ENCODE results near the gene RNPEP.
"Not testable (repeated sequence)": the region's sequence is repeated elsewhere in the genome, so short reads cannot be mapped to it uniquely, and the experiment has no call there.

RNPEP gene

DNA sequence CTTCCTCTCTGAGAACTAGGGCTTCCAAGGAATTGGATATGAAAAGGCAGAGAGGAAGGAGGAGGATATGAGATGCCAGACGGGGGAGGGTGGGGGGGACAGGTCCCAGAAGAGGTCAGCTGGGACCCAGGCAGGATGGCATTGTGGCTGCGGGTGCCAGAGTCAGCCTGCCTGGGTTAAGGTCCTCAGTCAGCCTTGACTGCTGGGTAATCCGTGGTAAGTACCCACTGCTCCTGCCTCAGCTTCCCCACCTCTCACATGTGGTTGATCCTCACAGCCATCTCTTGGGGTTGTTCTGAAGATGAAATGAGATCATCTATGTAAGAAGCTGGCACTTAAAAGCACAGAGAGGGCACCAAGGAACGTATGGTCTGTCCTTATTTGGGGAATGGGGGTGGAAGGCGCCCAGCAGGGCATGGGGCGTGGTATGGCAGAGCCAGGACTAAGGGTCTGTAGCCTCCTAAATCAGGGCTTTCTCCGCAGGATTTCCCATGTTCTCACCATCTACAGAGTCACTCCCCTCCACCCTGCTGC is 51.8 kb downstream of the RNPEP start:
- no peak for DNase-seq (ENCODE audit: extremely low read depth in 1 of 2, low read depth in 1 of 2)

DNA sequence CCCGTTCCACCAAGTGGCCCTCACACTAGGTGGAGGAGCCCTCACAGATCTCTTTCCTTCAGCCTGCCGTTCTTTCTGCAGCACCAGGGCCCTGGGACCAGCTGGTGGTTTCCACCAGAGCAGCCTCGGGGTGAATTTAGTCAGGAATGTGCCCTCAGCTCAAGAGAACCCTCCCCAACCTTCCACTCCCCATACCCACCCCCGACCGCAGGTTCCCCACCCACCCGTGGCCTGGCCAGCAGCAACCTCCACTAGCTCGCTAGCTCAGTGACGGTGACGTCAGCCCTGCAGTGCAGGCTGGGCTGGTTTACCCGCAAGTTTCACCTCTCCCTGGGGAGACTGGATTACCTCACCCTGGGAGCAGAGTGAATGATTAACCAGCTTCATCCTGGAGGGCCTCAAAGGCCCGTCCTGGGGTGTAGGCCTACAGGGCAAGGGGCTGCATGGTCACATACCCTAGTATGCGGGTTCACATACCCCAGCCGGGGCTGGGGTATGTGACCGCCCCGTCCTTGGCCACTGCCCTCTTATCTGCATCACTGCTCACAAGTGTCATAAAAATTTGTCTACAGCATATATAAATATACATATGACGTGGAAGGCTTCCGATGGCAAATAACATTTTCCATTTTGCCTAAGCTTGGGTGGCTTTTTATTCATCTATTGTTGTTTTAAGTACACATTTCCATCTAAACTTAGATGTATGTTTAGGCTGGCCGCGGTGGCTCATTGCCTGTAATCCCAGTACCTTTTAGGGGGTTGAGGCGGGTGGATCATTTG is 52.4 kb downstream of the RNPEP start:
- DNase-seq (ENCODE audit: extremely low read depth in 1 of 2, low read depth in 1 of 2): no peak

DNA sequence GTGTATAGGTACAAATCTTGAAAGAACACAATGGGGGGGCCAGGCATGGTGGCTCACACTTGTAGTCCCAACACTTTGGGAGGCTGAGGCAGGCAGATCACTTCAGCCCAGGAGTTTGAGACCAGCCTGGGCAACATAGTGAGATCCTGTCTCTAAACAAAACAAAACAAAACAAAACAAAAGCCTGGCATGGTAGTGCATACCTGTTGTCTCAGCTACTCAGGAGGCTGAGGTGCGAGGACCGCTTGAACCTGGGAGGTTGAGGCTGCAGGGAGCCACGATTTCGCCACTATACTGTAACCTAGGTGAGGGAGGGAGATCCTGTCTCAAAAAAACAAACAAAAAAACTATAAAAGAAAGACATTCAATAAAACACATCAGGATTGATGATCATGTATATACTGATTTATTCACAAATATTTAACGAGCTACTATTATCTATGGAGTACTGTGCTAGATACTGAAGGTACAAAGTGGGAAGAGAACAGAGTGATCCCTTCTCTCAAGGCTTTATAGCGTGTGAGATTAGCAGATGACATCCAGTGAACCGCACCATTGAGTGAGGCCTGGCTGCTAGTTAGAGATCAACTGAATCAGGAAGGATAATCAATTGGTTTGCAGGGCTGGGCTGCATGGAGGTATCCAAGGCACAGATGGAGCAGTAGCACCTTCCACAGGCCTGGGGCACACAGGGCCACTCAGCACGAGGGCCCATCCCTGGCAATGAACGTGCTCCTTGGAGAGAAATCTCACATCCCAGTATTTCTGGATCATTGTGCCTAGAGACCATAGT is 54.3 kb downstream of the RNPEP start:
- DNase-seq (ENCODE audit: extremely low read depth in 1 of 2, low read depth in 1 of 2): no peak

DNA sequence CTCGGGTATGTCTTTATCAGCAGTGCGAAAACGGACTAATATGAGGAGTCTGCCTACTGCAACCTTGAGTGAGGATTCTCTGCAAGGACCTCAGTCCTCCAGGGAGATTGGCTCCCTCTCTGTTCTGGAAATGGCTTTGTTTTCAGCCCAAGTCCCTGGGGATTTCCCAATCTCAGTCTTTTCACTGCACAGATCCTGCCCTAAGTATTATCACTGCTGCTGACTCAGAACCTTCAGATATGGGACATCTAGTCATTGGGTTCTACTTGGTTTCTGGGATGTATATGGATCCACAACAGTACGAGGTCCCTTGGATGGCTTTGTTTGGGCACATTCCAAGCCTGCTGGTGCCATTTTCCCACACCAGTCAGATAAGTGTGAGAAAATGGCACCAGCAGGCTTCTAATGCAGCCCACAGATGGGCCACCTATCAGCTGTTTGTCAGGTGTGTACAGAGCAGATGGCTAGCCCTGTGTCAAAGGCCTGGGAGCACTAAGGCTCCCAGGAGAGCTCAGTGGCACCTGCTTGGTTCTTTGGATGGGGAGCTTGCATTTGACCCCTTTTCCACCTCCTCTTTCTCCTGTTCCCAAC is 55.4 kb downstream of the RNPEP start:
- DNase-seq (ENCODE audit: extremely low read depth in 1 of 2, low read depth in 1 of 2): no peak

DNA sequence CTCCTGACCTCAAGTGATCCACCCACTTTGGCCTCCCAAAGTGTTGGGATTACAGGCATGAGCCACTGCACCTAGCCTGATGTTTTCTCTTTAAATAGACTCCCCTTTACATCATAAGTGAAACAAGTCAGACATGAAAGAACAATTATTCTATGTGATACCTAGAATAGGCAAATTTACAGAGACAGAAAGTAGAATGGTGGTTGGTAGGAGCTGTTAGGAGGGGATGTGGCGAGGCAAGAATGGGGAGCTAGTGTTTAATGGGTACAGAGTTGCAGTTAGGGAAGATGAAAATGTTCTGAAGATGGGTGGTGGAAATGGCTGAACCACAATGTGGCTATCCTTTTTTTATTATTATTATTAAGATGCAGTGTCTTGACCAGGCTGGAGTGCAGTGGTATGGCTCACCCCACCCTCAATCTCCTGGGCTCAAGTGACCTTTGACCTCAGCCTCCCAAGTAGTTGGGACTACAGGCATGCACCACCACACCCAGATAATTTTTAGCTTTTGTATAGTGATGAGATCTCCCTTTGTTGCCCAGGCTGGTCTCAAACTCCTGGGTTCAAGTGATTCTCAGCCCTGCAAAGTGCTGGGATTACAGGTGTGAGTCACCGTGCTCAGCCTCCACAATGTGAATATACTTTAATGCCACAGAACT is 56.4 kb downstream of the RNPEP start:
- no peak for DNase-seq (ENCODE audit: extremely low read depth in 1 of 2, low read depth in 1 of 2)

DNA sequence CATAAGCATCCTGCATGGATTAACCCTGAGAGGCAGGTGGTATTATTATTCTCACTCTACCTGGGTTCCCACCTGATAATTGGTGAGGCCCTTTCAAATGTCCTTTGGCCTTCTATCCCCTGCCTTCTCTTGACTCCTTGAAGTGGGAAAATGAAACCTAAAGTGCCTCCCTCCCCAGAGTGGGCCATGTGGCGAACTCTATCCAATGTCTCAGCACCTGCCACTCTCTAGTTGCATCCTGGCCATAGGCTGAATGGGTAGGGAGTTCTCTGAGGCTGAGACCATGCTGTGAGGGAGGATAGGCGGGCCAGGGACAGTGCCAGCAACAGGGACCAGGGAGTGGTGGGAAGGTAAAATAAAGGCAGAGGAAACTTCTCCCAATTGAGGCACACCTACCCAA is 63.3 kb downstream of the RNPEP start:
- DNase-seq (ENCODE audit: extremely low read depth in 1 of 2, low read depth in 1 of 2): no peak

DNA sequence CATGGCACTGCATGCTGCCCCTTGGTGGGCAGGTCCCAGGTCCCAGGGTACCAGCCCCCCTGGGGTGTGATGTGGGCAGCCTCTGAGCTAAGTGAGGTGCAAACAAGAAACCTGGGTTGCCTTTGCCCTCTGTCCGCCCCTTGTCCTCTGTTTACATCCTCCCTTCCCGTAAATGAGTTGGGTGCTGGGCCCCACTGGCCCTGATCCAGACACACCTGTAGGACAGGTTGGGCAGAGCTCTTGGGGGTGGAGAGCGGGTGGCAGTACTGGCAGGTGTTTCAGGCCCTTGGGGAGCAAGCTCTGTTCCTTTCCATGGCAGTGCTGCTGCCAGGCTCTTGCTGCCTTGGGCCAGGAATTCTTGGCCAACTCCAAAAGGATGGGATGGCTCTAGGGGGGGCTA is 63.8 kb downstream of the RNPEP start:
- DNase-seq (ENCODE audit: extremely low read depth in 1 of 2, low read depth in 1 of 2): no peak

DNA sequence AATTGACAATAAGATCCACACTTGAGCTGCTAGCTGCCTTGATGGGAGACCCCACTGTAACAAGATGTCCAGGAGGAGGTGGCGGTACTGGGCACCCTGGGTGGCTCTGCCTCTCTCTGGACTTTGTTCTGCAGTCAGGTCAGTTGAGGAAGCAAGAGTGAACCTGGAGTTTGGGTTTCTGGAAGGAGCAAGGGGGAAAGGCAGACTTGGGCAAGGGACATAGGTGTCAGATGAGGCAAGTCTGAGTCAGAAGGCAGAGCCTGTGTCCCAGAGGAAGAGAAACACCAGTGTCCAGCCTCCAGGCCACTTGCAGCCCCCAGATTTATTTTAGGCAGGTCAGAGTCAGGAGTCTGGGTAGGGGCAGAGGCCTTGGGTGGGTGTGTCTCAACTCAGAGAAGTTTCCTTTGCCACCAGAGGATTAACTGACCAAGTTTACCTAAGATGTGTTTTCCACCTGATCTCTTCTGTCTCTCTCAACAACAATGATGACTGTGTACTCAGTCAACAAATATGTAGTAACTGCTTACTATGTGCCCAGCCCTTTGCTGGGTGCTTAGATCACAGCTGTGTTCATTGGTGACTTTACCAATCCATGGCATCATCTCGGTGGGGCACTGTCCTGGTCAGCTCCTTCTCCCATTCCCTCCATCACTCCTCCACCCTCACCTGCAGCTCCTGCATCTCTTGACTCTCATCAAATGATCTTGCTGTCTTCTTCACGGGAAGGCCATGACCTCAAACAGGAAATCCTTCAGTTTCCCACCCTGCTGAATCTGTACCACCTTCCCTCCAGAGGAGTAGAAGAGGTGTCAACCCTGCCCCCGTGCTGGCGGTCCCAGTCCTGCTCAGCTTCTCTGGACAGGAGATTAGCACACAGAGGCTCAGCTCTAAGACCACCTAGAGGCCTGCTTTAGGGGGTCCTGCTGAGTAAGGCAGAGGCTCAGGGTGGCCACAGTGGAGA is 64.6 kb downstream of the RNPEP start:
- no peak for DNase-seq (ENCODE audit: extremely low read depth in 1 of 2, low read depth in 1 of 2)

DNA sequence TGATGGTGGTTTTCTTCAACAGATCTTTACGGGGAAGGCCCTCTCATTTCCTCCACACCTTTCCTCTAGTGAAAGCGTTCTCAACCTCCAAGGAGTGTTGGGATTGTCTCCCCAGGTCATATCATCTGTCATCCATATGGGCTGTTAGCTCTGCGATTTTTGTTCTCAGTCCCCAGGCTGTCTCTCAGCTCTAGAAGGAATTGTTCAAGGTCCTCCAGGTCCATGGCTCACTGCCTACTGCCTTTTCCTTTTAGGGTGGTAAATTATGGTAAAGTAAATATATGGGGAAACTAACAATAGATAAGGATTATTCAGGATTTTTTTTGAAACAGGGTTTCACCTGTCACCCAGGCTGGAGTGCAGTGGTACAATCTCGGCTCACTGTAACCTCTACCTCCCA is 65.5 kb downstream of the RNPEP start:
- DNase-seq (ENCODE audit: extremely low read depth in 1 of 2, low read depth in 1 of 2): no peak

DNA sequence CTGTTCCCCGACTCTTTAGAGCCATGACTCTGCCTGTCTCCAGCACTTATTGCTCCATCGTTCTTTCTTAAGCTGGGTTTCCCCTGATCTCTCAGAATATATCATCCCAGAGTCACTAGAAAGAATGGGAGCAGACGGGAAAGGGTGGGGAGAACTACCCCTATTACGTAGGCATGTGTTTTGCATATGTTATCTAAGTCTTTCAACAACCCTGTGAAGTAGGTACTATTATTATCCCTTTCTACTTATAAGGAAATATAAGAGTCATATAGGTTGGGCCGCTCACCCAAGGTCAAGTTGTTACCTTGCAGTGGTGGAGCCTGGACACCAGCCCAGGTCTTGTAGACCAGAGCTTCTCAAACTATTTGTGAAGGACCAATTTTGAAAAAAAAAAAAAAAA is 66.7 kb downstream of the RNPEP start:
- no peak for DNase-seq (ENCODE audit: extremely low read depth in 1 of 2, low read depth in 1 of 2)

DNA sequence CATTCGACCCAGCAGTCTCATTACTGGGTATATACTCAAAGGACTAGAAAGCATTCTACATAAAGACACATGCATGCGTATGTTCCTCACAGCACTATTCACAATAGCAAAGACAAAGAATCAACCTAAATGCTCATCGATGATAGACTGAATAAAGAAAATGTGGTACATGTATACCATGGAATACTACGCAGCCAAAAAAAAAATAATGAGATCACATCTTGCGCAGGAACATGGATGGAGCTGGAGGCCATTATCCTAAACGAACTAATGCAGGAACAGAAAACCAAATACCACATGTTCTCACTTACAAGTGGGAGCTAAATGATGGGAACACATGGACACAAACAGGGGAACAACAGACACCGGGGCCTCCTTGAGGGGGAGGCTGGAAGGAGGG is 71.6 kb downstream of the RNPEP start:
- DNase-seq (ENCODE audit: extremely low read depth in 1 of 2, low read depth in 1 of 2): no peak

DNA sequence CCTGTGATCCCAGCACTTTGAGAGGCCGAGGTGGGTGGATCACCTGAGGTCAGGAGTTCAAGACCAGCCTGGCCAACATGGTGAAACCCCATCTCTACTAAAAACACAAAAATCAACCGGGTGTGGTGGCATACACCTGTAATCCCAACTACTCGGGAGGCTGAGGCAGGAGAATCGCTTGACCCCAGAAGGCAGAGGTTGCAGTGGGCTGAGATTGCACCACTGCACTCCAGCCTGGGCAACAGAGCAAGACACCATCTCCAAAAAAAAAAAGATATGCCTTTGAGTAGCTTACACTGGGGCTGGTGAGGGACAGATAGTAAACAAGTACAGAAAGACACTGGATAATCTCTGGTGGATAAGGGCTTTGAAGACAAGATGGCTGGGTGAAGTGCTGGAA is 72.2 kb downstream of the RNPEP start:
- DNase-seq (ENCODE audit: extremely low read depth in 1 of 2, low read depth in 1 of 2): not testable (repeated sequence)

All from activated CD8-positive, alpha-beta memory T cell treated with anti-CD3 and anti-CD28 coated beads for 1 hour (primary cell).